Left hindlimb (tissue), 1 donor: Measurements from ENCODE around the gene CRIP1.

ENCODE experiments used
- DNase-seq: peaks from one replicate; pipeline ENCODE4 v3.0.0-alpha.2; 2018

CRIP1 gene

GRCh38 chr14:105494606-105494929 is 7.9 kb downstream of the CRIP1 start:
- DNase-seq: no peak

- peak; percentile 63 for DNase-seq
Measured at GRCh38 chr14:105495101-105495989, 8.7 kb downstream of the CRIP1 start.

GRCh38 chr14:105495990-105496830 is 9.5 kb downstream of the CRIP1 start:
- no peak for DNase-seq

GRCh38 chr14:105496831-105497591 is 10.3 kb downstream of the CRIP1 start:
- DNase-seq: no peak

GRCh38 chr14:105497671-105498429 is 11.2 kb downstream of the CRIP1 start:
- DNase-seq: no peak

GRCh38 chr14:105498430-105499255 is 12.0 kb downstream of the CRIP1 start:
- DNase-seq: no peak

GRCh38 chr14:105499256-105500035 is 12.8 kb downstream of the CRIP1 start:
- peak; percentile 68 for DNase-seq

- no peak for DNase-seq
Measured at GRCh38 chr14:105500036-105500725, 13.5 kb downstream of the CRIP1 start.

GRCh38 chr14:105500726-105501101 is 14.0 kb downstream of the CRIP1 start:
- DNase-seq: no peak

- DNase-seq: no peak
Measured at GRCh38 chr14:105501504-105502291, 15.0 kb downstream of the CRIP1 start.

- DNase-seq: no peak
Measured at GRCh38 chr14:105502446-105503295, 16.0 kb downstream of the CRIP1 start.

- DNase-seq: no peak
Measured at GRCh38 chr14:105503296-105503640, 16.6 kb downstream of the CRIP1 start.

GRCh38 chr14:105503935-105504692 is 17.4 kb downstream of the CRIP1 start:
- no peak for DNase-seq

- no peak for DNase-seq
Measured at GRCh38 chr14:105505101-105505500, 18.4 kb downstream of the CRIP1 start.

GRCh38 chr14:105507247-105507646 is 20.6 kb downstream of the CRIP1 start:
- no peak for DNase-seq

- DNase-seq: no peak
Measured at GRCh38 chr14:105508069-105508468, 21.4 kb downstream of the CRIP1 start.

- DNase-seq: no peak
Measured at GRCh38 chr14:105508601-105509000, 21.9 kb downstream of the CRIP1 start.

- DNase-seq: no peak
Measured at GRCh38 chr14:105517096-105517495, 30.4 kb downstream of the CRIP1 start.
